ENCODE data around the gene TMC5.
"Not testable (repeated sequence)": the region's sequence is repeated elsewhere in the genome, so short reads cannot be mapped to it uniquely, and the experiment has no call there.

TMC5 gene

DNA sequence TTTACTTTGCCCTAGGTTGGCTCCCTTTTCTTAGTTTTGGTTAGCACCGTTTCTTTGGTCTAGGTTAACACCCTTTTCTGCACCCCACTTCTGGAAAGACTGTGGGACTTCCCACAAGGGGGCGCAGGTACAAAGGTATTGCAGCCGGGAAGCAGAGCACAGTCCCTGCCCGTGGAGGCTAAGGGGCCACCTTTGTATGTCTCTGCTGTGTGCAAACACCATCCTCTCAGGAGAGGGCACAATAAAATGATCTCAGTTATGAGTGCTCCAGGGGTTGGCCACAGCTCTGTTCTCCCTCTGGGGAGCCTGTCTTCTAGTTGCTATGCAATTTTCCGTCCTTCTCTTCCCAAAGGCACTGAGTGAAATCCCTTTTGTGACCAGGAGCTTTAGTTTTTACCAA lies 28.4 kb upstream of the TMC5 start:
- ATAC-seq (replicated peaks), result peak; percentile 75
- Mint-ChIP-seq H3K27me3 (peaks cover 34 to 59% of the 10 kb centered on the region in 2 donors), H3K4me1 (ENCODE audit: low read depth in 2 of 2) (no peaks in the 10 kb centered on the region), H3K4me3 (no peak overlapping the region), H3K36me3 (ENCODE audit: insufficient read depth) (no peaks in the 10 kb centered on the region), H3K9me3 (no peaks in the 10 kb centered on the region), H3K27ac (no peak overlapping the region)
- DNase-seq, result peak; percentile 9 to 36 (median 32)

DNA sequence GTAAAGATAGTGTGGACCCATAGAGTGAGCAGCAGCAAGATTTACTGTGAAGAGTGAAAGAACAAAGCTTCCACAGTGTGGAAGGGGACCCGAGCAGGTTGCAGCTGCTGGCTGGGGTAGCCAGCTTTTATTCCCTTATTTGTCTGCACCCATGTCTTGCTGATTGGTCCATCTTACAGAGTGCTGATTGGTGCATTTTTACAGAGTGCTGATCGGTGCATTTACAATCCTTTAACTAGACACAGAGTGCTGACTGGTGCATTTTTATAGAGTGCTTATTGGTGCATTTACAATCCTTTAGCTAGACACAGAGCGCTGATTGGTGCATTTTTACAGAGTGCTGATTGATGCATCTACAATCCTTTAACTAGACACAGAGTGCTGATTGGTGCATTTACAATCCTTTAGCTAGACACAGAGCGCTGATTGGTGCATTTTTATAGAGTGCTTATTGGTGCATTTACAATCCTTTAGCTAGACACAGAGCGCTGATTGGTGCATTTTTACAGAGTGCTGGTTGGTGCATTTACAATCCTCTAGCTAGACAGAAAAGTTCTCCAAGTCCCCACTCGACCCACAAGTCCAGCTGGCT lies 26.4 kb upstream of the TMC5 start:
- peaks cover 36 to 62% of the 10 kb centered on the region in 2 donors for H3K27me3 Mint-ChIP-seq
- not testable (repeated sequence) for H3K4me3 Mint-ChIP-seq

DNA sequence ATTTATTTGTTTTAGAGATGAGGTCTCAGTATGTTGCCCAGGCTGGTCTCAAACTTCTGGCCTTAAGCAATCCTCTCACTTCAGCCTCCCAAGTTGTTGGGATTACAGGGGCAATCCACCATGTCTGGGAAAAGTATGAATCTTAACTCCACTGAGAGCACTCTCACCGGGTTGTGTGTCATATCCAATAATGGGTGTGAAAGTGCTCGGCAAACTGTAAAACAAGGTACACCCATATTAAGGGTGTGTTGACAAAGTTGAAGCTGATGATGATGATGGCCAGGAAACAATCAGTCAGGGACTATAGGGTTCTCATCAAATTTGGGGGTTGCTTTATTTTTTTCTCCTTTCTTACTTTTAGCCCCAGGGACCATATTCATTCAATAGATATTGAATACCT lies 25.3 kb upstream of the TMC5 start:
- Mint-ChIP-seq H3K4me1 (ENCODE audit: low read depth in 2 of 2) (no peaks in the 10 kb centered on the region), H3K9me3 (no peaks in the 10 kb centered on the region), H3K4me3 (no peak overlapping the region), H3K36me3 (ENCODE audit: insufficient read depth) (no peaks in the 10 kb centered on the region), H3K27ac (no peak overlapping the region), H3K27me3 (peaks cover 38 to 67% of the 10 kb centered on the region in 2 donors)
- no peak for ATAC-seq (replicated peaks)
- no peak for DNase-seq

More for the DNA sequence above, 26.4 kb upstream of the TMC5 start:
- not testable (repeated sequence) for H3K9me3 Mint-ChIP-seq; DNase-seq; H3K36me3 Mint-ChIP-seq (ENCODE audit: insufficient read depth); ATAC-seq (replicated peaks); H3K27ac Mint-ChIP-seq; H3K4me1 Mint-ChIP-seq (ENCODE audit: low read depth in 2 of 2)

DNA sequence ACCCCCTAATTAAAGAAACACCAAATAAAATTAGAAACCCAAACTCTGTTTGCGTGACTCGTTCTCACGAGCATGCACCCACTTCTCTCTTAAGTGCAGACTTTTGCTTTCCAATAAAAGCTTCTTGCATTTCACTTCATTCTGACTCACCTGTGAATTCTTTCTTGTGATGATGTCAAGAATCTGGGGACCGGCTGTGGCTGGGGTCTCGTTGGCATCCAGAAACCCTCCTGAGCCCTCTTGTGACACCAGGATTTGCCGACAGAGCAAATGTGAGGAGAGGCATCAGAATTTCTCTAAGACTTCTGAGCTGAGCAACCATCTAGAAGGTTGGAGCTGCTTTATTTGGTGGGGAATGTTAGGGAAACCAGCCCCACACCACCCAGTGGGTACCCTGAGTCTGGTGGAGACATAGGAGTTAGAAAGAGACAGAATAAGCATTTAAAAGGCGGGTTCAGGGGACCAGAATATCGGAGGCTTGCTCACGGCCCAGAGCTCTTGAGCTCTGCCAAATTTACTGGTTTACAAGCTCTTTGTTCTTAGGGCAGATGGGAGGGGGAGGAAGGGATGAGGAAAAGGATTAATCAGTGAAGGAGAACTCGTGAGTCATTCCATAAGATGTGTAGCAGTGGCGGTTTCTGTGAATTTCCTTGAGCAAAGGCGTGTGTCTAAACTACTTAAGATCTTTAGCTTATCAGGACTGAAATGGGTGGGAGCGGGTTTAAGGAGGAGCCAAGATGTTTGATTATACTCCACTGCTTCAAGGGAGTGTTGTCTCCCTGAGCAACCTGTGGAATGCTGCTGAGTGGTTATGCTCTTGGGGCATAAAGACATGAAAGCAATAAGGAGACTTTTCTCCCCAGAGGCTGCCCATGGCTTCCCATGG lies 24.2 kb upstream of the TMC5 start:
- no peak for DNase-seq

DNA sequence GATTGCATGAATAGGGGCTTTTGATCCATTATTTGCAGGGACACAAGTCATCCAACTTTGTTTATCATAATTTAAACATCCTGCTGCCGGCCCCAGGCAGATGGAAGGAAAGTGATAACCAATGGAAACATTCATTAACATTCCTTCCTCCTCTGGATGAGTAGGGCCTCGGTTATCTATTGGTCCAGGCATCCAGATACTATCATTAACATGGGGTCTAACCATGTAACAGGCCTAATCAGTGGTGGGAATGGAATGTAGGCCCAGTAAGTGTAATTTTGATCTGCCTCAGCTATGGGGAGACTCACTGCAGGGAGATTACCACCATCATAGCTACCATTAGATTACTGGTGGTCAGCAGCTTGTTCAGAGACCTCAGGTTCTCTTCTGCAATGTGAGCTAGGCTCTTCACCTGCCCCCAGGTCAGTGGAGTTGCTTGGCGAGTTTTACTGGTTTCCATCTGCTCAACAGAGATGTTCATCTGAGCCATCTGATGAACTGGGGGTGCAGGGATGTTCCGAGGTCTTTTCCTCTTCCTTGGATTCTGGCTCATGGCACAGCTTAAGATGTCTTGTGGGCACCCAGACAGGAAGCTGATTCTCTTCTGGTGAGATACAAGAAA lies 21.9 kb upstream of the TMC5 start:
- not testable (repeated sequence) for H3K9me3 Mint-ChIP-seq; DNase-seq; H3K4me3 Mint-ChIP-seq; H3K36me3 Mint-ChIP-seq (ENCODE audit: insufficient read depth); H3K4me1 Mint-ChIP-seq (ENCODE audit: low read depth in 2 of 2); ATAC-seq (replicated peaks); H3K27ac Mint-ChIP-seq
- peaks cover 32 to 62% of the 10 kb centered on the region in 2 donors for H3K27me3 Mint-ChIP-seq

More for the DNA sequence above, 24.2 kb upstream of the TMC5 start:
- Mint-ChIP-seq H3K27me3 (peaks cover 34 to 63% of the 10 kb centered on the region in 2 donors), H3K4me3 (no peak overlapping the region), H3K36me3 (ENCODE audit: insufficient read depth) (no peaks in the 10 kb centered on the region), H3K9me3 (no peaks in the 10 kb centered on the region), H3K4me1 (ENCODE audit: low read depth in 2 of 2) (no peaks in the 10 kb centered on the region), H3K27ac (no peak overlapping the region)
- no peak for ATAC-seq (replicated peaks)

DNA sequence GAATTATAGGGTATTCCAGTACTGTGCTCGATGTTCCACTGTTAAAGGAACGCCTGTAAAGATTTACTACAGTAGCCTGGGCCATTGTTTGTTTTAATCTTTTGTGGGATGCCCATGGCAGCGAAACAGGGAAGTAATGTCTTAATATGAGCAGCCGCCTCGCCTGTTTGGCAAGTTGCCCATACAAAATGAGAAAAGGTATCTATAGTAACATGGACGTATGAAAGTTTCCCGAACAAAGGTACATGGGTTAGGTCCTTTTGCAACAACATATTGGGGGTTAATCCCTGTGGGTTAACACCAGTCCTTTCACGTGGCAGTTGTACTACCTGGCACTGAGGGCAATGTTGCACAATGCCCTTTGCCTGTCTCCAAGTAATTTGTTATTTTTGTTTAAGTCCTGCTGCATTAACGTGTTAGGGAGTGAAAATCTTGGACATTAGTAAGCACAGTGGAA lies 21.1 kb upstream of the TMC5 start:
- no peak overlapping the region for H3K4me3 Mint-ChIP-seq
- H3K9me3 Mint-ChIP-seq, result peaks cover 2 to 3% of the 10 kb centered on the region in 2 donors
- no peaks in the 10 kb centered on the region for H3K4me1 Mint-ChIP-seq (ENCODE audit: low read depth in 2 of 2)
- DNase-seq (no peak), ATAC-seq (replicated peaks) (no peak)
- H3K27me3 Mint-ChIP-seq, result peaks cover 29 to 56% of the 10 kb centered on the region in 2 donors
- no peaks in the 10 kb centered on the region for H3K36me3 Mint-ChIP-seq (ENCODE audit: insufficient read depth)
- no peak overlapping the region for H3K27ac Mint-ChIP-seq

DNA sequence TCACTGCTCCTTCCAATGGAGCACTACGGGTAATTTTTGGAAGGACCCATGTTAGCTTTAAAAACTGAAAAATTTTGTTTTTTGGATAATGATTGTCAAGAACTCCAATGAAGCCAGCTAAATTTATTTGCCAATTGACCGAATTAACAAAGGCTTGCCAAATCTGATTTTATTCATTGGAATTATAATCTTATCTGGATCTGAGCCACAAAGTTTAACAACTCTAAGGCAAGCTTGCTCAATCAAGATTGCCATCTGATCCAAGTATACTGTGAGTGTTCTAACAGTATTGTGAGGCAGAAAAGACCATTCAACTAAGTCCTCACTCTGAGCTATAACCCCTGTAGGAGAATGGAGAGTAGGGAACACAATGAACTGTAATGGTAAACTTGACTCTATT lies 20.3 kb upstream of the TMC5 start:
- H3K36me3 Mint-ChIP-seq (ENCODE audit: insufficient read depth); DNase-seq; H3K4me3 Mint-ChIP-seq; ATAC-seq (replicated peaks); H3K27ac Mint-ChIP-seq; H3K4me1 Mint-ChIP-seq (ENCODE audit: low read depth in 2 of 2): not testable (repeated sequence)
- H3K27me3 Mint-ChIP-seq, result peaks cover 29 to 48% of the 10 kb centered on the region in 2 donors
- H3K9me3 Mint-ChIP-seq, result peaks cover 5 to 11% of the 10 kb centered on the region in 2 donors

DNA sequence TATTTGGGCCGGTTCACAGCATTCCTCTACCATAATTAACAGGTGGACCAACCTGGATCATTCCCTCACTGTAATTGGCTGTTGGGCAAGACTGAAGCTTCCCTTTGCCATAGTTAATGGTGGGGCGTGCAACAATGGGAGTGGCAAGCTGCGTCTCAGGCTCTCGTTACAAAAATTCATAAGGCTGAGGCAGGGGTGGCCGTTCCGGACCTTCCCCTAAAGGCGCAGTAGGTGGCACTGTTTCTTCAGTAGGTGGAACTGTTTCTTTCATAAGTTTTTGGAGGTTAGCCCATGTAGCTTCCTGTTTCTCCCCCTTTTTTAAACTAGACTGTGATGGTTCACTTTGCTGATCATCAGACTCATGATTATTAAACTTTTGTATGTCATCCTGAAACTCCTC lies 17.0 kb upstream of the TMC5 start:
- Mint-ChIP-seq H3K27me3 (peaks cover 23 to 39% of the 10 kb centered on the region in 2 donors), H3K4me3 (no peak overlapping the region), H3K9me3 (peaks cover 7 to 13% of the 10 kb centered on the region in 2 donors), H3K27ac (no peak overlapping the region), H3K36me3 (ENCODE audit: insufficient read depth) (no peaks in the 10 kb centered on the region), H3K4me1 (ENCODE audit: low read depth in 2 of 2) (no peaks in the 10 kb centered on the region)
- DNase-seq, result no peak
- no peak for ATAC-seq (replicated peaks)

DNA sequence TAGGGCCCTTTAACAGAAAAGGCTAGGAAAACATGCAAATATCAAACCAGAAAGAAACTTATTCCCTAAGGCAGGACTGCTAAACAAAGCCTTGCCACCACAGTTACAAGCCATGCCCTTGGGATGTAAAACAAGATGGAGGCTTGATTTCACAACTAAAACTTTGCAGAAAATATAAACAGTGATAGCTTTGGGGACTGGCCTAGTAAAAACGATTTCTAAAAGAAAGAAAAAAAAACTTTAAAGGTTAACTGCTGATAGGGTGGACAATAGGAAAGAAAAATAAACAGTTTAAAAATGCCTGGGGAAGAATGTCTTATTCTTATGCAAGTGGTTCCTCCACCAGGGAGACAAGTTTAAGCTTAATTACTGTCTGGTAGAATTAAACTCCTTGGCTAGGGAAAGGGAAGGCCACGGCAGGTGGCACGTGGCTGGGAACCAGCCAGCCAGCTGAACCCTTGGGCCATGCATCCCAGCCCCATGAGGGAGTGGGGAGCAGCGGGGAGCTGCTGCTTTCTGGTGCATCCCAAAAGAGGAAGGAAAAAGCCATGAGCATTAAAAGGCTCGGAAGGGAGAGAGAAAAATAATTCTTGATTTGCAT lies 10.7 kb upstream of the TMC5 start:
- no peaks in the 10 kb centered on the region for H3K36me3 Mint-ChIP-seq (ENCODE audit: insufficient read depth)
- peaks cover 0 to 3% of the 10 kb centered on the region in 2 donors for H3K4me1 Mint-ChIP-seq (ENCODE audit: low read depth in 2 of 2)
- DNase-seq (no peak), ATAC-seq (replicated peaks) (no peak)
- H3K4me3 Mint-ChIP-seq, result no peak overlapping the region
- no peak overlapping the region for H3K27ac Mint-ChIP-seq
- peaks cover 40 to 63% of the 10 kb centered on the region in 2 donors for H3K27me3 Mint-ChIP-seq
- H3K9me3 Mint-ChIP-seq, result peaks cover 2 to 6% of the 10 kb centered on the region in 2 donors

DNA sequence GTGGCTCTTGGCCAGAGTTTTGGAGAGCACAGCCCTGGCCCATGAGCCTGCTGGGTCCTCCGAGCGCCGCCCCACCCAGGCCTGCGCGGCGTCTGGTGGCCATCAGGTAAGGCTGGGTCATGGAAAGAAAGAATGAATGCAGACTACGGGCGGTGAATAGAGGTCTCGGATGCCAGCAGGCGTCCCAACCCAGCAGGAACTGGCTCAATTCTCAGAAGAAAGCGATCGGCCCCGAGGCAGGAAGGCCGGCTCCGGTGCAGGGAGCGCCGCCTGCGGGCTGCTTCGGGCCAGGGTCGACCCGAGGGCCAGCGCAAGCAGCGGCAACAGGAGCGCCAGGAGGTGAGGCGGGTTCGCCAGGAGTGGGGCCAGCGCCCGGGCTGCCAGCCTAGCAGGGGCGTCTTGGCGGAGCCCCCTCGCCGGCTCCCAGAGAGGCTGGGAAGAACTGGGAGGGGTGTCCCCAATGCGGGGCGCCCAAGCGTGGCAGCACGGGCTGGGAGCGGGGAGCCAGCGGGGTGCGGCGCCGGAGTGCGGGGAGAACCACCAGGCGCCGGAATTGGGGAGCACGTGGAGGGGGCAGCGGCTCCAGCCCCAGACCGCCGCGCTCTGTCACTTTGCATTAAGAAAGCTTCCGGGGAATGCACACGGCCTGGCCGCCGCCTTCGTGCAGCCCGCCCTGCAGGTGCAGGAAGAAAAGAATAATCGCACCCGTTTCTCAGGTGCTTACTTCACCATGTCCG lies 7.1 kb upstream of the TMC5 start:
- ATAC-seq (replicated peaks), result no peak
- H3K36me3 Mint-ChIP-seq (ENCODE audit: insufficient read depth), result no peaks in the 10 kb centered on the region
- H3K9me3 Mint-ChIP-seq, result no peaks in the 10 kb centered on the region
- H3K27me3 Mint-ChIP-seq, result peaks cover 51 to 84% of the 10 kb centered on the region in 2 donors
- DNase-seq, result no peak
- H3K4me1 Mint-ChIP-seq (ENCODE audit: low read depth in 2 of 2), result peaks cover 0 to 3% of the 10 kb centered on the region in 2 donors
- peak overlapping the region in 1 of 2 donors; percentile 75 for H3K4me3 Mint-ChIP-seq
- H3K27ac Mint-ChIP-seq, result no peak overlapping the region

DNA sequence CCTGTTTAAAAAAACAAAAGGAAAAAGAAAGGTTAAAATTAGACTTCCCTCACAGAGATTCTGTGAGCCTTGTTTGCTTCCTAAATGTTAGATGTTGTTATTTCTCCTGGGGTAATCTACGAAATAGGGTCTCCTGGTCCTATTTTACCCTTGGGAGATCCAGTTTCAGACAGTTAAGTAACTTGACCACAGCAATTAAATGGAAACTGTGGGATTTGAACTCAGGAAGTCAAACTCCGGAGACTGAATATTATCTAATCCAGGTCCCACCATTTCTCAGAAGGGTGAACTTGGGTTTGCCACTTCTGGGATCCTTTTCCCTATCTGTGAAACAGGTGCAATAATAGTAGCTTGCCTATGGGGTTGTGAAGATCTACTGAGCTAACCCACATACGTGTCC lies 6.4 kb upstream of the TMC5 start:
- H3K4me1 Mint-ChIP-seq (ENCODE audit: low read depth in 2 of 2), result peaks cover 0 to 3% of the 10 kb centered on the region in 2 donors
- H3K36me3 Mint-ChIP-seq (ENCODE audit: insufficient read depth), result no peaks in the 10 kb centered on the region
- H3K4me3 Mint-ChIP-seq, result peak overlapping the region in 1 of 2 donors; percentile 75
- H3K9me3 Mint-ChIP-seq, result no peaks in the 10 kb centered on the region
- H3K27me3 Mint-ChIP-seq, result peaks cover 58 to 85% of the 10 kb centered on the region in 2 donors
- H3K27ac Mint-ChIP-seq, result no peak overlapping the region
- no peak for DNase-seq
- ATAC-seq (replicated peaks), result no peak

DNA sequence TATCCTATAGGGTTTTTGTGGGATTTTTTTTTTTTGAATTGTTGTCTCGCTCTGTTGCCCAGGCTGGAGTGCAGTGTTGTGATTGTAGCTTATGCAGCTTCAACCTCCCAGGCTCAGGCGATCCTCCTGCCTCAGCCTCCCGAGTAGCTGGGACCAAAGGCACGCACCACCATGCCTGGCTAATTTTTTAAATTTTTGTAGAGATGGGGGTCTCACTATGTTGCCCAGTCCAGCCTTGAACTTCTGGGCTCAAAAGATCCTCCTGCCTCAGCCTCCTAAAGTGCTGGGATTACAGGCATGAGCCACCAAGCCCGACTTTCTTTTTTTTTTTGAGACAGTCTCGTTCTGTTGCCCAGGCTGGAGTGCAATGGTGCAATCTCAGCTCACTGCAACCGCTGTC lies 5.6 kb upstream of the TMC5 start:
- not testable (repeated sequence) for ATAC-seq (replicated peaks); H3K4me1 Mint-ChIP-seq (ENCODE audit: low read depth in 2 of 2); H3K36me3 Mint-ChIP-seq (ENCODE audit: insufficient read depth); DNase-seq; H3K27ac Mint-ChIP-seq; H3K9me3 Mint-ChIP-seq; H3K4me3 Mint-ChIP-seq
- peaks cover 61 to 78% of the 10 kb centered on the region in 2 donors for H3K27me3 Mint-ChIP-seq

DNA sequence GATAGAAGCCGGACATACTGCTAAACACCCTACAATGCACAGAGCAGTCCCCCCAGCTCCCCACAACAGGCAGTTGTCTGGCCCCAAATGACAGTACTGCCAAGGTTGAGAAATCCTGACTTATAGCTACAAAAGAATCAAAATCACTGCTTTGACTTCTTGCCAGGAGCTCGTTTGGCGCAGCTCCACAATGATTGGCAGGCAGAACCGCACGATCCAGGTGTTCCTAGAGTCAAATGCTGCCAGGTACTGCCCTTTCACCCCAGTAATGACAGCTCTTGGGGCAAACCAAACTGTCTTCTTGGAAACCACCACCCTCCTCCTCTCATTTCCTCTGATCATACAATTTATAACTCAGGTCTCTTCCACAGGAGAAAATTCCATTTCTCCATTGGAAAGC lies 2.2 kb upstream of the TMC5 start:
- no peak for DNase-seq
- peaks cover 0 to under 1% of the 10 kb centered on the region in 2 donors for H3K4me1 Mint-ChIP-seq (ENCODE audit: low read depth in 2 of 2)
- no peak overlapping the region for H3K4me3 Mint-ChIP-seq
- no peak for ATAC-seq (replicated peaks)
- peaks cover 42 to 54% of the 10 kb centered on the region in 2 donors for H3K27me3 Mint-ChIP-seq
- no peaks in the 10 kb centered on the region for H3K9me3 Mint-ChIP-seq
- no peaks in the 10 kb centered on the region for H3K36me3 Mint-ChIP-seq (ENCODE audit: insufficient read depth)
- no peak overlapping the region for H3K27ac Mint-ChIP-seq
